ENCODE data around the gene AMH.

Gene AMH

GRCh38 chr19:2288818-2289713, 39.9 kb downstream of the AMH start:
- DNase-seq: no peak

- peak; percentile 57 for DNase-seq
These were observed 40.8 kb downstream of the AMH start for GRCh38 chr19:2289714-2290435.

- DNase-seq: no peak
These were observed 41.5 kb downstream of the AMH start for GRCh38 chr19:2290441-2291184.

GRCh38 chr19:2291185-2291751, 42.1 kb downstream of the AMH start:
- DNase-seq: no peak

GRCh38 chr19:2294687-2295335, 45.7 kb downstream of the AMH start:
- no peak for DNase-seq

GRCh38 chr19:2296141-2296540, 47.0 kb downstream of the AMH start:
- no peak for DNase-seq

- DNase-seq: no peak
These were observed 51.4 kb downstream of the AMH start for GRCh38 chr19:2300533-2300932.

All from activated CD4-positive, alpha-beta T cell treated with anti-CD3 and anti-CD28 coated beads for 48 hours (primary cell).